ENCODE results near the gene FCHSD2.

DNA sequence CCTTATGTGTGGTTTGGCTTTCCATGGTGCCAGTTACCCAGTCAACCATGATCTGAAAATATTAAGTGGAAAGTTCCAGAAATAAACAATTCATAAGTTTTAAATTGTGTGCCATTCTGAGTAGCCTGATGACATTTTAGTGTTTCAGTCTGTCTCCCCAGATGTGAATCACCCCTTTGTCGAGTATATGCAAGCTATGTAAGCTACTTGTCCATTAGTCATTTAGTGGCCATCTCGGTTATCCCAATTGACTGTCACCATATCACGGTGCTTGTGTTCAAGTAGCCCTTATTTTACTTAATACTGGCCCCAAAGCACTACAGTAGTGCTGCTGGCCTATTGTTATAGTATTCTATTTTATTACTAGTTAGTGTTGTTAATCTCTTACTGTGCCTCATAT, 283.0 kb downstream of the FCHSD2 start:
- TF ChIP-seq CTCF (IDR thresholded peaks at IDR 0.05) (no peak), EP300 (IDR thresholded peaks at IDR 0.05) (no peak)
